ENCODE measurements around the gene STAC3.

DNA sequence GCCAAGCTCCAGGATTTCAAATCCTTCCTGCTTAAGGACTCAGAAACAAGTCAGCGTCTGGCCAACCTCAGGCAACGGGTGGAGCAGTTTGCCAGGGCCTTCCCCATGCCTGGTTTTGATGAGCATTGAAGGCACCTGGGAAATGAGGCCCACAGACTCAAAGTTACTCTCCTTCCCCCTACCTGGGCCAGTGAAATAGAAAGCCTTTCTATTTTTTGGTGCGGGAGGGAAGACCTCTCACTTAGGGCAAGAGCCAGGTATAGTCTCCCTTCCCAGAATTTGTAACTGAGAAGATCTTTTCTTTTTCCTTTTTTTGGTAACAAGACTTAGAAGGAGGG, 16.8 kb downstream of the STAC3 start:
- TF ChIP-seq, protein P1, sequence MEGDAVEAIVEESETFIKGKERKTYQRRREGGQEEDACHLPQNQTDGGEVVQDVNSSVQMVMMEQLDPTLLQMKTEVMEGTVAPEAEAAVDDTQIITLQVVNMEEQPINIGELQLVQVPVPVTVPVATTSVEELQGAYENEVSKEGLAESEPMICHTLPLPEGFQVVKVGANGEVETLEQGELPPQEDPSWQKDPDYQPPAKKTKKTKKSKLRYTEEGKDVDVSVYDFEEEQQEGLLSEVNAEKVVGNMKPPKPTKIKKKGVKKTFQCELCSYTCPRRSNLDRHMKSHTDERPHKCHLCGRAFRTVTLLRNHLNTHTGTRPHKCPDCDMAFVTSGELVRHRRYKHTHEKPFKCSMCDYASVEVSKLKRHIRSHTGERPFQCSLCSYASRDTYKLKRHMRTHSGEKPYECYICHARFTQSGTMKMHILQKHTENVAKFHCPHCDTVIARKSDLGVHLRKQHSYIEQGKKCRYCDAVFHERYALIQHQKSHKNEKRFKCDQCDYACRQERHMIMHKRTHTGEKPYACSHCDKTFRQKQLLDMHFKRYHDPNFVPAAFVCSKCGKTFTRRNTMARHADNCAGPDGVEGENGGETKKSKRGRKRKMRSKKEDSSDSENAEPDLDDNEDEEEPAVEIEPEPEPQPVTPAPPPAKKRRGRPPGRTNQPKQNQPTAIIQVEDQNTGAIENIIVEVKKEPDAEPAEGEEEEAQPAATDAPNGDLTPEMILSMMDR (IDR thresholded peaks at IDR 0.05; ENCODE audit: low read depth, low read length): no peak
- TF ChIP-seq EZH2phosphoT487 (IDR thresholded peaks at IDR 0.05; ENCODE audit: low read depth): no peak
